Measurements from ENCODE around the gene AATF.

Gene AATF

GRCh38 chr17:36941265-36942010 lies 7.3 kb upstream of the AATF start:
- no peak for DNase-seq (ENCODE audit: low read depth in 2 of 2)

GRCh38 chr17:36942019-36942599 lies 6.6 kb upstream of the AATF start:
- DNase-seq (ENCODE audit: low read depth in 2 of 2) = no peak

GRCh38 chr17:36942631-36943125 lies 6.1 kb upstream of the AATF start:
- no peak for DNase-seq (ENCODE audit: low read depth in 2 of 2)

GRCh38 chr17:36943250-36944191 lies 5.2 kb upstream of the AATF start:
- DNase-seq (ENCODE audit: low read depth in 2 of 2) = no peak

GRCh38 chr17:36944553-36944952 lies 4.2 kb upstream of the AATF start:
- no peak for DNase-seq (ENCODE audit: low read depth in 2 of 2)

GRCh38 chr17:36945140-36945539 lies 3.6 kb upstream of the AATF start:
- no peak for DNase-seq (ENCODE audit: low read depth in 2 of 2)

GRCh38 chr17:36945959-36946725 lies 2.6 kb upstream of the AATF start:
- no peak for DNase-seq (ENCODE audit: low read depth in 2 of 2)

- no peak for DNase-seq (ENCODE audit: low read depth in 2 of 2)
These were observed 2.0 kb upstream of the AATF start for GRCh38 chr17:36946726-36947091.

- DNase-seq (ENCODE audit: low read depth in 2 of 2) = no peak
These were observed 635 bp upstream of the AATF start for GRCh38 chr17:36947922-36948716.

GRCh38 chr17:36949461-36949927 lies 740 bp downstream of the AATF start:
- no peak for DNase-seq (ENCODE audit: low read depth in 2 of 2)

- DNase-seq (ENCODE audit: low read depth in 2 of 2) = no peak
These were observed 1.3 kb downstream of the AATF start for GRCh38 chr17:36950027-36950426.

GRCh38 chr17:36951084-36951789 lies 2.5 kb downstream of the AATF start:
- DNase-seq (ENCODE audit: low read depth in 2 of 2) = no peak

GRCh38 chr17:36971508-36971907 lies 22.8 kb downstream of the AATF start:
- no peak for DNase-seq (ENCODE audit: low read depth in 2 of 2)

- no peak for DNase-seq (ENCODE audit: low read depth in 2 of 2)
These were observed 23.5 kb downstream of the AATF start for GRCh38 chr17:36972186-36972700.

GRCh38 chr17:36972905-36973304 lies 24.2 kb downstream of the AATF start:
- no peak for DNase-seq (ENCODE audit: low read depth in 2 of 2)

GRCh38 chr17:36975922-36976515 lies 27.3 kb downstream of the AATF start:
- no peak for DNase-seq (ENCODE audit: low read depth in 2 of 2)

- DNase-seq (ENCODE audit: low read depth in 2 of 2) = no peak
These were observed 28.3 kb downstream of the AATF start for GRCh38 chr17:36977066-36977465.

- no peak for DNase-seq (ENCODE audit: low read depth in 2 of 2)
These were observed 28.8 kb downstream of the AATF start for GRCh38 chr17:36977568-36977967.

- no peak for DNase-seq (ENCODE audit: low read depth in 2 of 2)
These were observed 30.2 kb downstream of the AATF start for GRCh38 chr17:36978810-36979564.
